ENCODE measurements around the gene RPL12.

Gene RPL12

DNA sequence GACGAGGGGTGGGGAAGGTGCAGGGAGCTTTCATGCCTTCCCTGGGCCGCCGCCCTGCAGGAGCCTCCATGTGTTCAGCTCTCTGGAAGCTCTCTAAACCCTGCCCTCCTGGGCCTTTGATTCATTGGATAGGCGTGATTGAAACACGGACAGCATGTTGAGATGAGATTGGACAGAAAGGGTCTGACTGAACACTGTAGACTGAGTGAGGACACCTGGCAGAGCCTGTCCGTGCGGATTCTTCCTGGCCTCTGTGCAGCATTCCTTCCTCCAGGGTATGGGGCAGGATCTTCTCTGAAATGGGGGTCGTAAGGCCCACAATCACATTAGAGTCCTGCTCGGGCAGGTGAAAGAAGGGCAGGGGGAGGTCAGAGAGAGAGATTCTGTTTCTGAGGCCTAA is 12.8 kb downstream of the RPL12 start:
- DNase-seq (ENCODE audit: low read depth), result no peak

DNA sequence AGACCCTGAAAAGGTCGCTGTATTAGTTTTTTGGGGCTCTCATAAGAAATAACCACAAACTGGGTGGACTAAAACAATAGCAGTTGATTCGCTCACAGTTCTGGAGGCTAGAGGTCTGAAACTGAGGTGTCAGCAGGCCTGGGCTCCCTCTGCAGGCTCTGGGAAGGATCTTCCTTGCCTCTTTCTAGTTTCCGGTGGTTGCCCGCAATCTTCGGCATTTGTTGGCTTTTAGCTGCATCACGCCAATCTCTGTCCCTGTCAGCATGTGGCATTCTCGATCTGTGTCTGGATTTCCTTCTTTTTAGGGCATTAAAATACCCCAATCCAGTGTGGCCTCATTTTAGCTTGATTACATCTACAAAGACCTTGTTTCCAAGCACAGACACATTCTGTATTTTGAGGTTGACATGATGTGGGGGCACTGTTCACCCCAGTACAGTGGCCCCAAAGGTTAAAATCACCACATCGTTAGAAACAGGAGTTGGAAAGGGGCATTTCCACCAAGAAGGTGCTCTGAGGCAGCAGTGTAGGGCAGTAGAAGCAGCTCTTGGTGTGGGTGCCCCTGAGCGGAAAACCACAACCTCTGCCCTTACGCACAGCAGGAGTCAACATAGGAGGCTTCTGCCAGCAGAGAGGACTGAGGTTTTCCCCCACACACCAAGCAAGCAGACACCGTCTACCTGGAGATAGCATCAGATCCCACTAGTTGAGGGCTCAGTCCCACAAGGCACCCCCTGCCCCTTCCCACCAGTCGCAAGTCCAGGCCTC is 13.5 kb downstream of the RPL12 start:
- DNase-seq (ENCODE audit: low read depth), result no peak

DNA sequence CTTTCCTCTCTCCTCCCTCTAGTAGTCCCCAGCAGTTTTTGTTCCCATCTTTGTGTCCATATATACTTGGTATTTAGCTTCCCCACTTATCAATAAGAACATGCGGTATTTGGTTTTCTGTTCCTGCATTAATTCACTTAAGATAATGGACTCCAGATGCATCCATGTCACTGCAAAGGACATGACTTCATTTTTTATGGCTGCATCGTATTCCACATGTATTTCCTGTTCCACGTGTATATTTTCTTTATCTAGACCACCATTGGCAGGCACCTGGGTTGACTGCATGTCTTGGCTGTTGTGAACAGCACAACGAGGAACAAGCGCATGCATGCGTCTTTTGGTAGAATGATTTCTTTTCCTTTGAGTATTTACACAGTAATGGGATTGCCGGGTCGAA is 20.8 kb downstream of the RPL12 start:
- DNase-seq (ENCODE audit: low read depth), result no peak

DNA sequence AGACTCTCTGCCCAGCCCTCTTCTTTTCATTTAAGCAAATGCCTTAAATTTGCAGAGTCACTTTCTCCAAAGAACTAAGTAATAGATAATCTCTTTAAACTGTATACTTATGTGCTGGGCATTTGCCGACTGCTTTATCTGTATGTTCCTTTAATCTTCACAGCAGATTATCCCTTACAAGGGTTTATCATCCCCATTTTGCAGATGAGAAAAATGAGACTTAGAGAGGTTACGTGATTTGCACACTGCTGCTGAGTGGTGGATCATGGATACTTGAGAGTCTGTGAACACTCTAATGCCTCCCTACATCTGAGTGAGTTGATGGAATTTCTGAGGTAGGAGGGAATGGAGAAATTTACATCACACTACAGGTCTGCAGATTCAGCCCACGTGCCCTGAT is 22.9 kb downstream of the RPL12 start:
- DNase-seq (ENCODE audit: low read depth), result no peak

DNA sequence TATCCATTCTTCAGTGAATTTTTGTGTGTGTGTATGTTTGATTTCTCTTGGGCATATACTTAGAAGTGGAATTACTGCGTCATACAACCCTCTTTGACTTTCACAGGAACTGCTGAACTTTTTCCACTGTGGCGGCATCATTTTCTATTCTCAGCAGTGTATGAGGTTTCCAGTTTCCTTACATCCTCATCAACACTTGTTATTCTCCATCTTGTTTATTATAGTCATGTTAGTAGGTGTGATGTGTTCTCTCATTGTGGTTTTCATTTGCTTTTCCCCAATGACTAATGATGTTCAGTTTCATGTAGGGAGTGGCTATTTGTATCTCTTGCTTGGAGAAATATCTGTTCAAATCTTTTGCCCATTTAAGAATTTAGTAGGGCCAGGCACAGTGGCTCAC is 24.4 kb downstream of the RPL12 start:
- no peak for DNase-seq (ENCODE audit: low read depth)

DNA sequence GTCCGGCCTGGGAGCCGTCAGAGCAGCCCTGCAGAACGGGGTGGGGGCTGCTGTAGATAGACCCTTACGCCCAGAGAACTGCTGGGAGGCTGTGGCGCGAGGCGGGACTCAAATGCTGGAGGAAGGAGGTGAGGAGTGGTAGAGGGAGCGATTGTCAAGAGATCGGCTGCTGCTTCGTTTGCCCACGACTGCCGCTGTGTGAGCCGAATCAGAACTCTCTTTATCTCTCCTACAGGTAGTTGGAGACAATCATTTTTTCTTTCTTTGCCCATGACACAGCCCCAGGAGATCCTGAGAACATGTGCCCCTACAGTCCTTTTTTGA is 26.6 kb downstream of the RPL12 start:
- DNase-seq (ENCODE audit: low read depth), result no peak

DNA sequence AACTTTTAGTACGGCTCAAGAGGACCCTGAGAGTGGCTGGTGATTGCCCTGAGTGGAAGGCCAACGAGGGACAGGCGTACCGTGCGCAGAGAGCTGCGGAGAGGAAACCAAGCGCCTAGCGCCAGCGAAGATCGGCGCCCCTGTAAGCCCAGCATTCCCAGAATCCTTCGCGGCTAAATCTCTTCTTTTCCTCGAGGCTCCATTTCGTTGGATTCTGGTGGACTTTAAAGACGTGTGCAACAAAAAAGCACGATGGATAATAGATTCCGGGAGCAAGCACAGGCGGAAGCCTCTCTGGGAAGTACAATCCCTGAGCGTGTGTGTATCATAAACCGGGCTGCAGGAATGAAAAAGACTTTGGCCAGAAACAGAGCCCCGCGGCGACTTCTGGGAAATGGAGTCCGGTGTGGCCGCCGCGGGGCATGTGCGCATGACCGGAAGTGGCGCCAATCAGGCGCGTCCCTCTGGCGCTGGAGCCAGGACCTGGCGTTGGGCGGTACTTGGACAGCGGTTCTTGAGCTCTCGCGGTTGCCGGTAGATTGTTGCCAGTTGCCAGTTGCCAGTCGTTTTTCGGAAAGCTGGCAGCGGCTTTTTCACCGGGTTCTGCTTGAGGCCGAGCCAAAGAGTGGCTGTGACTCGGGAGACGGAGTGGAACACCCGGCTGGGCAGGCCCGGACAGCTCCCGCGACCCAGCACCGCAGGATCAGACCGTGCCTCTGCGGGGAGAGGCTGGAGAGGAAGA is 27.1 kb downstream of the RPL12 start, which contains the start of gene ZNF79:
ZNF79 (plus strand) TSS at position 449 of the 742 bp plus-strand sequence. CDS start 406 bp downstream, outside the sequence.
- no peak for DNase-seq (ENCODE audit: low read depth)

DNA sequence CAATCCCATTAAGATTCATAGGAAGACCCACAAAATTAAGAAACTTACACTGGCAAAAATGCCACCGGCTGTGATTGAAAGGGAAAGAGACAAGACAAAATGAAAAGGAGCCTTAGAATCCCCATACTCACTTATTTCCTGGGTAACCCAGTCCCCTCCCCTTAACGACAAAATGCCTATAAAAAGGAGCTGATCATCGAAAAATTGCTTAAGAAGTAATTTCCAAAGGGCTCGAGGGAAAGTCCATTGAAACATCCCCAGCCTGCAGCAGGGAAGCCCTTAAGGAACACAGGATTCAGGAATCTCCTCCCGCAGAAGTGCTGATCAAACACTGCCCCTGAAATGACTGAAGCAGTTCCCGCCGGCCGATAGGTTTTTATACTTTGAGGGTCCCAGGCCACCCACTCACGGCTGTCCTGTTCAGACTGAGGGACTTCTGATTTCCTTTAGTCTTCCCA is 27.7 kb downstream of the RPL12 start:
- DNase-seq (ENCODE audit: low read depth), result no peak

DNA sequence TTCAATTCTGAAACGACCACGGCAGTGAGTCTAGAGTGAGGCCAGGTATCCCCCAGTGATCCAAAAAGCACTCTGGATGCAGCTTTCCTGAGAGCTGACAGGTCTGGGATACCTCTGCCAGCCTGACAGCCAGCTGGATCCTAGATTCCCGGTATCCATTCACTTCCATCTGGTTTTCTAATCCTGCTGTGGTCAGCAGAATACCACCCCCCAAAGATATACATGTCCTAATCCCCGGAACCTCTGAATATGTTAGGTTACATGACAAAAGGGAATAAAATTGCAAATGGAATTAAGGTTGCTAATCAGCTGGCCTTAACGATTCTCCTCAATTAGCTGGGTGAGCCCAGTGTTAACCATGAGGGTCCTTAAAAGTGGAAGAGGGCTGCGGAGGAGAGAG is 28.4 kb downstream of the RPL12 start:
- DNase-seq (ENCODE audit: low read depth), result no peak

DNA sequence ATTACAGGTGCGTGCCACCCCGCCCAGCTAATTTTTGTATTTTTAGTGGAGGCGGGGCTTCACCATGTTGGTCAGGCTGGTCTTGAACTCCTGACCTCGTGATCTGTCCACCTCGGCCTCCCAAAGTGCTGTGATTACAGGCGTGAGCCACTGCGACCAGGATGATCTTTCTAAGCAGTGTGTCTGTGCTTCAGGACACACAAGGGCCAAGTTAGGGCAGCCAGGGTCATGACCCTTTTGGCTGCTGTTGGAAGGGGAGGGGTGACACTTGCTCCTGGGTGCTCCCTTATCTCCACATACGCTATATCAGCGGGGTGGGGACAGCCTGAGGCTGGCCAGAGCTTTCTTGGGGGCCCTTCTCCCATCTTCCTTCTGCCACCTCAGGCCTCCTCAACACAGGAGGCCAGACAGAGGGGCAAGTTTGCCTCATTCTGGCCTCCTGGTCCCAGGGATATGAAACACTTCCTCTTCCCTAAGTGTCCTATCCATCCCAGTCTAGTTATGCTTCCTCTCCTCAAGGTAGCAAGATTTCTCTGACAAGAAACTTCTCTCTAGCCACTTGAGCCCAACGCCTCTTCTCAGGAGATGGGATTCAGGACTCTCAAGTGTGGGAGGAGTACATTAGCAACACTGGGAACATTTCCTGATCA is 28.9 kb downstream of the RPL12 start:
- DNase-seq (ENCODE audit: low read depth), result no peak

DNA sequence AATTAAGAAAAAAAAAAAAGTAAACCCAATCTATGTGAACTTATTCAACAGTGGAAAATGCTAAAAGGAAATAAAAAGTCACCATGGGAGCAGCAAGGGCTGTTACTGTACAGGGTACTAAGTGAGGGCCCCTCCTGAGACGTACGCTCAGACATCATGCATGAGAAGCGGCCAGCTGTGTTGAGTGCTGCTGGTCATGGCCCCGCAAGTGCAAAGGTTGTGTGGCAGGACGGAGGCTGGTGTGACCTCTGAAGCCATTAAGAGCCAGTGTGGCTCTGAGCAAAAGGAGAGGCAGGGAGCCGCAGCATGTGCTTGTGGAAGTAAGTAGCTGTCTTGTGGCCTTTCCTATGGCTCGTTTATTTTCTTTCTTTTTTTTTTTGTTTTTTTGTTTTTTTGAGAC is 30.1 kb downstream of the RPL12 start:
- no peak for DNase-seq (ENCODE audit: low read depth)

DNA sequence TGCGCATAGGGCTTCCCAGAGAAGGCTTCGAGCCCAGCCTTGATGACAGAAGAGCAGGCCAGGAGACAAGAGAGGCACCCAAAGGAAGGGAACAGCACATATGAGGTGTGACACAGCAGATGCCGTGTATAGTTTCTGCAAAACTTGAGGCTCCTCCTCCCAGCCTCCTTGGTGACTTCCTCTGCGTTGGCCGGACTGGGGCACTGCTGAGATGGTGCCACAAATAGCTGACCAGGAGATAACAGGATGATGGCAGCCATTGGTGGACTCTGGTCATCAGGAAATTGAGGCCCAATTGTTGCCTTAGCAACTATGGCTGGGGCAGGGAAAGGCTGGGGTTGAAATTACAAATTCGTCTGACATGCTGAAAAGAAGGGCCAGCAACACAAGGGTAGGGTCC is 31.9 kb downstream of the RPL12 start:
- DNase-seq (ENCODE audit: low read depth), result peak; percentile 36

DNA sequence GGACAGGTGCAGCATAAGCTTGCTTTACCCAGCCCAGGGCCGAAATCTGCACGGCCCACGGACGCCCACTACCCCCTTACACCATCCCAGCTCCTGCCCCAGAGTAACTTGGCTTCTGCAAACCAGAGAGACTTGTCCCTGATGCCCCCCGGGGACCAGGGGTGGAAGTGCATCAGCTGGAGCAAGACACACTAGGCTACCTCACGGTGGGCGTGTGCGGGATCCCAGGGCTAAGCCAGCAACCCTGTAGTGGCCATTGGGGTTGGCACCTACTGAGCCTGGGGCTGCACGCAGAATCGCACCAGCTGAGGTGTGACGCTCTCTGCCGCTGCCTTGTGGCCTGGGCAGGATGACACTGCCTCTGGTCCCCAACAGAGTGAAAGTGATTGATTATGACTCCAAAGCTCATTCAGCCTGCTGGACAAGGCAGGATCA is 33.2 kb downstream of the RPL12 start:
- no peak for DNase-seq (ENCODE audit: low read depth)

DNA sequence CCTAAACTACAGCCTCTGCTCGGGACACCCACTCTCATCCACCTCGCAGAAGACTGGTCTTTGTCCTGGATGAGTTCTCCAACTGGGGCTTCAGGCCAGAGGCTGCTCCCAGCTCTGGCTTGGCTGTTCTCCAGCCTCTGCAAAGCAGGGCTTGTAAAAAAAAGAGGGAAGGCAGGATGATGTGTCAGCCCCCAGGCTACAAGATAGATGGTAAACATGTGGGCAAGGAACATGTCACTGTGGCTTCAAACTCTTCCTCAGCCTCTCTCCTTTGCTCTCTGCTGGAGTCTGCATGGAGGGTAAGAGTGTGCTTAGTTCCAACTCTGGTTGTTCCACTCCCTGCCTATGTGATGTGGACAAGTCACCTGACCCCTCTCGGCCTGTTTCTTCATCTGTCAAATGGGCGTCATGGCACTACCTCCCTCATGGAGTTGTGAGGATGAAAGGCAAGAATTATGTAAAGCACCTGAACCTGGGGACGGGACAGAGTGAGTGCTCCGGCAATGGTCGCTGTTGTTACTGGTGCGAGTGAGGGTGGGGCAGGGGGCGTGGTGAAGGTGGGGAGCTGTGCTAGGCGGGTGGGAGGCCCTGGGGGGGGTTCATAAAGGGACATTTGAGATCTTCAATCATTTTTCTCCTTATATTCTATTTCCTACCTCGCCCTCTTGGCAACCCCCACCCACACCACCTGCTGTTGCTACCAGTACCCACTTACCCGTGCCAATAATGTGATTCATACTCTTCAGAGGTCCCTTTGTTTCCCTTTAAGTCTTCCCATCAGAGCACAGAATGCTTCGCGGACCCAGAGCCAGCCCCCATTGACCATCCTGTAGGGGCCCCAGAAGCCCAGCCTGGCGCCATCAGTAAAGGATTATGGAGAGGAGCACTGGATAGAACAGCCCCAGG is 33.8 kb downstream of the RPL12 start:
- no peak for DNase-seq (ENCODE audit: low read depth)

DNA sequence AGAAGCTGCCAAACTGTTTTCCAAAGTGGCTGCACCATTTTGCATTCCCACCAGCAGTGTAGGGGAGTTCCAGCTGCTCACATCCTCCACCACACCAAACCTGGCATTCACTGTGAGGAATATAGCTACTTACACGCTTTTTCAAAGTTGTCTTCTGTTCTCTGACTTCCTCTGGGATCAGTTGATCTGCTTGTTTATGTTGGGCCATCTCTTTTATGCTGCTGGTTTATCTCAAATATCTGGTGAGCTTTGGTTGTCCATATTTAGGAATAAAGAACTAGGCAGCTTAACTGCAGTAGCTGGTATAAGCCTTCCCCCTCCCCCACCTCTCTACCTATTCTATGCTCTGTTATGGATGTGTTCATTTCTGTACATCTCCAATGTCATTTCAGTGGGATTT is 35.5 kb downstream of the RPL12 start:
- no peak for DNase-seq (ENCODE audit: low read depth)

DNA sequence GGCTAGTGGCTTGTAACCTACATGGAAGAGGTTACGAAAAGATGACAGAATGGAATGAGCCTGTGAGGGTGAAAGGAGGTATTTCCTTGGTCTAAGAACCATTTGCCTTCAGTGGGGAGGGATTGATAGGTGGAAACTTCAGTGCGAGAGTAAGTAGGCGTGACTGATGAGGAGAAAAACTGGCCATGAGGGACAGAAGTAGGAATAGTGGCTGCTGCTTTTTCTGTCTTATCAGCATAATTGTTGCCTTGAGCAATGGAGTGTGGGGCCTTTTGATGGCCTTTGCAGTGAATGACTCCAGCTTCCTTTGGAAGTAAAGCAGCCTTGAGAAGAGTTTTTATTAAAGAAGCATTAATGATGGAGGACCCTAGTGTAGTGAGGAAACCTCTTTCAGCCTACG is 36.1 kb downstream of the RPL12 start:
- no peak for DNase-seq (ENCODE audit: low read depth)

DNA sequence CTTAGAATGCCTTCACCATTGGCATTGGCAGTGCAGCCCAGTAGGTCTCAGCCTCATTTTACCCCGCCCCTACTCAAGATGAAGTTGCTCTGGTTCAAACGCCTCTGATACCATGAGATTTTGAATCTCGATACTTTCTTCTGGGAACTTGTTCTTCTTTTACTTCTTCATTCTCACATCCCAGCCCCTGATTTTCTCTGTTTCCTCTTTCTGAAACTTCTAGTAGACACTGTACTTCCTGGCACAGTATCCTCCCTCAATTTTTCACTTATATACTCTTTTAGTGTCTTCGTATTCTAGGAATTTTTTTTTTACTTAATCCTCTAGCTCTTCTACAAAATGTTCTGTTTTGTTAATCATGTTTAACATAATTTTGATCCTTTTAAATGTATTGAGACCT is 40.1 kb downstream of the RPL12 start:
- DNase-seq (ENCODE audit: low read depth), result no peak

DNA sequence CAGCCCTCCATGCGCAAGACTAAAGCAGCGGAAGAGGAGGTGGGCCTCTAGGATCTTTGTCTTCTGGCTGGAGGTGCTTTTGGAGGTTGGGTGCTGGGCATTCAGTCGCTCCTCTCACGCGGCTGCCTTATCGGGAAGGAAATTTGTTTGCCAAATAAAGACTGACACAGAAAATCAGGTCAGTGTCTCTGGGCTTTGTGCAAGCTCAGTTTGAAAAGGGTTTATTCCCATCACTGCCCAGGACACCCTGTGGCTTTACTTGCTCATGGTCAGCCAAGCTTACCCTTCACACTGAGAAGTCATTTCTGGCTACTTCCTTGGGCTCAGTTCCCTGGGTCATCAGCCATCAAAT is 43.7 kb downstream of the RPL12 start:
- no peak for DNase-seq (ENCODE audit: low read depth)

DNA sequence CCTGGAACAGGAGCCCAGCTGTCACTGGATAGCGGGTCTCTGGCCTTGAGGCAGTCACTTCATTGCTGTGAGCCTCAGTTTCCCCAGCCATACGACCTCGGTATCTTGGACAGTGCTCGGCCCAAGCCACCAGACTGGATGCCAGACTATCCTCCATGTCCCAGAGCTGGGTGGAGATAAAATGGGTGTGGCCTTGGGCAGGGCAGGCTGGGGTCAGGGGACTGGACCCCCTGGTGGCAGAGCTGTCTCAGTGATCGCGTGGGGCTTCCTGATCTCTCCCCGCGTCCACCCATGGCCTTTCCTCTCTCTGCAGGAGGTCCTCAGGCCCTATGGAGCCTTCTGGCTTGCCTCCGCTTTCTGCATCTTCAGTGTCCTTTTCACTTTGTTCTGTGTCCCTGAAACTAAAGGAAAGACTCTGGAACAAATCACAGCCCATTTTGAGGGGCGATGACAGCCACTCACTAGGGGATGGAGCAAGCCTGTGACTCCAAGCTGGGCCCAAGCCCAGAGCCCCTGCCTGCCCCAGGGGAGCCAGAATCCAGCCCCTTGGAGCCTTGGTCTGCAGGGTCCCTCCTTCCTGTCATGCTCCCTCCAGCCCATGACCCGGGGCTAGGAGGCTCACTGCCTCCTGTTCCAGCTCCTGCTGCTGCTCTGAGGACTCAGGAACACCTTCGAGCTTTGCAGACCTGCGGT is 44.3 kb downstream of the RPL12 start:
- no peak for DNase-seq (ENCODE audit: low read depth)

DNA sequence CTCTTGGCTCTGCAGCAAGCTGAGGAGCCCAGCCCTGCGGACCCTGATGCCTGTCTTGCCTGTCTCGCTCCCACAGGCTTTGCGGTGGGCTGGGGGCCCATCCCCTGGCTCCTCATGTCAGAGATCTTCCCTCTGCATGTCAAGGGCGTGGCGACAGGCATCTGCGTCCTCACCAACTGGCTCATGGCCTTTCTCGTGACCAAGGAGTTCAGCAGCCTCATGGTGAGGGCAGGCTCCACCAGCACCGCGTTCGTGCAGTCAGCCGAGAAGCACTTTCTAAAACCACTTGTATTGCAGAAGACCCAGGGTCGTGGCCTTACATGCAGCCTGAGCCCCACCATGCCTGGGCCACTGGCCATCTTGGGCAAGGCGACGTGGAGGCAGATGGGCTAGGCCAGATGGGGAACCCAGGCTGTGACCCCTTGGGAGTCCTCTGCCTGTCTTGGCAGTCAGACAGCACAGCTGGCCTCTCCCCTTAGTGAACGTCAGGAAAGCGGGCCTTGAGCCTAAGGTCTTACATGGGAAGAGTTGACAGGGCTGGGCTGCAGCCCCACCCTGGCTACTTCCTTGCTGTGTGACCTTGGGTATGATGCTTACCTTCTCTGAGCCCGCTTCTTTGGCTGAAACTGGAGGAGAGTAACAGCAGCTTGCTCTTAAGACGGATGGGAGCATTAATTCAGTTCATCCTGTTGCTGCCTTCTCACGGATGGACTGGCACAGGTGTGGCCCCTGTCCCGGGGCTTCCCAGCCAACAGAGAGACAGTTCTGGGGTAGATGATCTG is 45.7 kb downstream of the RPL12 start:
- DNase-seq (ENCODE audit: low read depth), result no peak

DNA sequence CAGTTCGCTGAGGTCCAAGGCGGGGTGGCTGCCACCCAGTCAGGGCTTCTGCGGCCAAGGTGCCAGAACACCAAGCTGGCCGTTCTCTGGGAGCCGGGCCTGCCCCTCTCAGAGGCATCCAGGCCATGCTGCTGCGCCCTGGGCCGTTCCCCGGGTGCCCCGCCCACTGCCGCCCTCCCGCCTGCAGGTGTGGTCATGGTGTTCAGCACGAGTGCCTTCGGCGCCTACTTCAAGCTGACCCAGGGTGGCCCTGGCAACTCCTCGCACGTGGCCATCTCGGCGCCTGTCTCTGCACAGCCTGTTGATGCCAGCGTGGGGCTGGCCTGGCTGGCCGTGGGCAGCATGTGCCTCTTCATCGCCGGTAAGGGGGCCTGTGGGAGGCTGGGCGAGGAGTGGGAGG is 46.6 kb downstream of the RPL12 start:
- DNase-seq (ENCODE audit: low read depth), result no peak

All from CMK (cell line).